ENCODE results near the gene PDGFC. TPM values are rescaled to one million over a fixed set of nuclear protein-coding genes. Genes with fewer than 3 reads are reported as not detected.

Gene PDGFC
- total RNA-seq, 4 donors from 2014 or later, result 28.0 to 43.9 (median 34.8) TPM

- no peaks in the 10 kb centered on the region for H3K9me3 ChIP-seq
- H3K4me1 ChIP-seq, result peaks cover 0 to 14% (median 0%) of the 10 kb centered on the region in 3 donors
- ATAC-seq, result no peak
- 76 to 77% methylated on average over 2 of the region's 2 CpGs for WGBS, 2 donors (ENCODE audit: low coverage in 1 of 2)
- H3K27ac ChIP-seq, result no peak overlapping the region
- no peaks in the 10 kb centered on the region for H3K36me3 ChIP-seq
- no peaks in the 10 kb centered on the region for H3K27me3 ChIP-seq
- TF ChIP-seq EP300 (IDR thresholded peaks at IDR 0.05) (no peak), POLR2AphosphoS5 (IDR thresholded peaks at IDR 0.05) (no peak), CTCF (IDR thresholded peaks at IDR 0.05) (no peak), POLR2A (IDR thresholded peaks at IDR 0.05) (no peak)
- no peak overlapping the region for H3K4me3 ChIP-seq
Observed at GRCh38 chr4:156976147-156976546, 4.5 kb upstream of the PDGFC start.

GRCh38 chr4:156975686-156976085 is 4.1 kb upstream of the PDGFC start:
- Histone ChIP-seq H3K4me3 (no peak overlapping the region), H3K27ac (no peak overlapping the region), H3K9me3 (no peaks in the 10 kb centered on the region), H3K27me3 (no peaks in the 10 kb centered on the region), H3K36me3 (no peaks in the 10 kb centered on the region), H3K4me1 (peaks cover 0 to 14% (median 0%) of the 10 kb centered on the region in 3 donors)
- WGBS, 2 donors (ENCODE audit: low coverage in 1 of 2), result 86 to 95% methylated on average over 2 of the region's 2 CpGs
- TF ChIP-seq CTCF (IDR thresholded peaks at IDR 0.05) (no peak), POLR2AphosphoS5 (IDR thresholded peaks at IDR 0.05) (no peak)
- no peak for ATAC-seq

- Histone ChIP-seq H3K36me3 (no peaks in the 10 kb centered on the region), H3K4me3 (no peak overlapping the region), H3K27ac (no peak overlapping the region), H3K9me3 (no peaks in the 10 kb centered on the region), H3K27me3 (no peaks in the 10 kb centered on the region), H3K4me1 (peaks cover 0 to 27% (median 0%) of the 10 kb centered on the region in 3 donors)
- 91 to 100% methylated on average over 1 of the region's 1 CpG for WGBS, 2 donors (ENCODE audit: low coverage in 1 of 2)
- no peak for ATAC-seq
- no peak for TF ChIP-seq POLR2AphosphoS5 (IDR thresholded peaks at IDR 0.05)
- TF ChIP-seq EP300 (IDR thresholded peaks at IDR 0.05), result no peak
- no peak for TF ChIP-seq CTCF (IDR thresholded peaks at IDR 0.05)
- no peak for TF ChIP-seq POLR2A (IDR thresholded peaks at IDR 0.05)
Observed at GRCh38 chr4:156974264-156974663, 2.7 kb upstream of the PDGFC start.

- no peak for ATAC-seq
- WGBS, 2 donors (ENCODE audit: low coverage in 1 of 2), result 11 to 13% methylated on average over 8 of the region's 8 CpGs
- H3K4me3 ChIP-seq, result peak overlapping the region; percentile 67 to 83
- H3K4me1 ChIP-seq, result peaks cover 0 to 44% (median 3%) of the 10 kb centered on the region in 3 donors
- no peaks in the 10 kb centered on the region for H3K27me3 ChIP-seq
- TF ChIP-seq POLR2A (IDR thresholded peaks at IDR 0.05) (no peak), CTCF (IDR thresholded peaks at IDR 0.05) (no peak), EP300 (IDR thresholded peaks at IDR 0.05) (no peak), POLR2AphosphoS5 (IDR thresholded peaks at IDR 0.05) (no peak)
- H3K36me3 ChIP-seq, result no peaks in the 10 kb centered on the region
- no peaks in the 10 kb centered on the region for H3K9me3 ChIP-seq
- peak overlapping the region; percentile 66 to 96 (median 92) for H3K27ac ChIP-seq
Observed at GRCh38 chr4:156972379-156973015, 898 bp upstream of the PDGFC start.

- TF ChIP-seq EP300 (IDR thresholded peaks at IDR 0.05) (no peak), POLR2A (IDR thresholded peaks at IDR 0.05) (no peak), CTCF (IDR thresholded peaks at IDR 0.05) (no peak), POLR2AphosphoS5 (IDR thresholded peaks at IDR 0.05) (no peak)
- H3K4me1 ChIP-seq, result peaks cover 0 to 47% (median 3%) of the 10 kb centered on the region in 3 donors
- WGBS, 2 donors (ENCODE audit: low coverage in 1 of 2), result 0% methylated on average over 1 of the region's 51 CpGs; no CpG with 5 or more reads in 1 of the 2 donors
- H3K27ac ChIP-seq, result peak overlapping the region; percentile 66 to 96 (median 92)
- H3K36me3 ChIP-seq, result no peaks in the 10 kb centered on the region
- H3K4me3 ChIP-seq, result peak overlapping the region; percentile 67 to 83
- no peaks in the 10 kb centered on the region for H3K9me3 ChIP-seq
- no peaks in the 10 kb centered on the region for H3K27me3 ChIP-seq
- ATAC-seq, result peak; percentile 9
Observed at GRCh38 chr4:156971165-156971675, 379 bp downstream of the PDGFC start.

All from gastroesophageal sphincter (tissue), 4 donors.